BLaER1 (cell line): Measurements from ENCODE around the gene TANGO2.

ENCODE experiments used
- H3K27ac ChIP-seq: shearing (Covaris generic); formaldehyde crosslinking; 2 replicates; pipeline ENCODE4 v1.8.1; 2022
- H3K27me3 ChIP-seq: shearing (Covaris generic); formaldehyde crosslinking; 2 replicates; pipeline ENCODE4 v1.8.1; 2022
- H3K36me3 ChIP-seq: shearing (Covaris generic); formaldehyde crosslinking; 2 replicates; pipeline ENCODE4 v1.8.1; 2022
- H3K4me1 ChIP-seq: shearing (Covaris generic); formaldehyde crosslinking; 2 replicates; pipeline ENCODE4 v1.8.1; 2022
- H3K4me2 ChIP-seq: shearing (Covaris generic); formaldehyde crosslinking; 2 replicates; pipeline ENCODE4 v1.8.1; 2022
- H3K4me3 ChIP-seq: shearing (Covaris generic); formaldehyde crosslinking; 2 replicates; pipeline ENCODE4 v1.8.1; 2022
- H3K9ac ChIP-seq: shearing (Covaris generic); formaldehyde crosslinking; 2 replicates; pipeline ENCODE4 v1.8.1; 2022
- H3K9me3 ChIP-seq: shearing (Covaris generic); formaldehyde crosslinking; 2 replicates; pipeline ENCODE4 v1.8.1; 2022
- H4K20me1 ChIP-seq: shearing (Covaris generic); formaldehyde crosslinking; 2 replicates; pipeline ENCODE4 v1.8.1; 2022
- Cebpa-rat ChIP-seq: shearing (Covaris generic); IDR thresholded peaks from 2 replicates; pipeline ENCODE4 v1.8.1; 2022

TANGO2 gene

DNA sequence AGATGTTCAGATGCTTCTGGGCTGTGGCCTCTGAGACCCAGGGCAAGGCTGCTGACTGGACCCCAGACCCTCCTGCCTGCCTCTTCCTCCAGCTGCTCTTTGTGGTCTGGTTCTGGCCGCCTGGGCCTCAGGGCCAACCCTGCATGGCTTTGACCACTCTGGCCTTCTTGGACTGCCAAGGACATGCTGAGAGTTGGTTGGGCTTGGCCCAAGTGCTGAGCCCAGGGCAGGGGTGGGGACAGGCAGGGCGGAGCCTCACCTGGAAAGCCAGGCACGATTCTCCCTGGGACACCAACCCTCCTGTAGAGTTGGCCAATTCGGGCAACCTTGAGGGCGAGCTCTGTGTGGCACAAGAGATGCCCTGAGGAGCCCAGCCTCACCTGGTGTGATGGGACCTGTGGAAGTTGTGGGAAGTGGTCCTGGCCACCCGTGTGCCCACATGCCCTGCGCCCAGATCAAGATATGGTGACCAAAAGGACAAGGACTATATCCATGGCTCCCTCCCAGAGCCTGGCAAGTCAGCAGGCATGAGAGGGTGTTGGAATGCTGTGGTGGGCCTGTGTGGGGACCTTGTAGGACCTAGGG is 11.6 kb downstream of the TANGO2 start:
- TF ChIP-seq Cebpa-rat, result no peak
- Histone ChIP-seq H3K4me3 (peak overlapping the region; percentile 32), H3K27ac (peak overlapping the region; percentile 96), H3K27me3 (no peaks in the 10 kb centered on the region), H3K36me3 (peaks cover 25% of the 10 kb centered on the region), H3K4me2 (peak overlapping the region; percentile 94), H3K4me1 (peaks cover 97% of the 10 kb centered on the region), H3K9me3 (peaks cover 30% of the 10 kb centered on the region), H4K20me1 (no peaks in the 10 kb centered on the region), H3K9ac (peak overlapping the region; percentile 75)

GRCh38 chr22:20033045-20033706 is 12.3 kb downstream of the TANGO2 start:
- Histone ChIP-seq H4K20me1 (no peaks in the 10 kb centered on the region), H3K36me3 (peaks cover 25% of the 10 kb centered on the region), H3K9ac (peak overlapping the region; percentile 75), H3K4me3 (peak overlapping the region; percentile 32; the same call in 1 of the 2 replicates), H3K4me1 (peaks cover 97% of the 10 kb centered on the region), H3K4me2 (peak overlapping the region; percentile 94), H3K27me3 (no peaks in the 10 kb centered on the region), H3K9me3 (peaks cover 30% of the 10 kb centered on the region), H3K27ac (peak overlapping the region; percentile 96)
- no peak for TF ChIP-seq Cebpa-rat

DNA sequence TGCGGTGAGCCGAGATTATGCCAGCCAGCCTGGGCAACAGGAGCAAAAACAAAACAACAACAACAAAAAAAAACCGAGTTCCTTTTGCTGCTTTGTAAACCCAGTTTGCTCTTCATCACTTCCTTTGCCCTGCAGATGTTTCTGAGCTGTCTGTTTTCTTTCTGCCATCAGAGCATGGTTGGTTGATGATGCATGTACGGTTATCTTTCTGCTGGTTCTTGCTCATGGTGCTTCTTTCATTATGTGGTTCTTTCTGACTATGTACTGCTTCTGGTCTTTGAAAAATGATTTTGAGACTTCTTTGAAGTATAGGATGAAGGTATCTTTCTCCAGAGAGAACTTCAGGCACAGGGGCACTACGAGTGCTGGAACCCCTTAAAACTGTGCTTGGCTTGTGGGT is 13.2 kb downstream of the TANGO2 start:
- H3K4me3 ChIP-seq, result peak overlapping the region; percentile 37
- H3K27ac ChIP-seq, result peak overlapping the region; percentile 96
- H3K9me3 ChIP-seq, result peaks cover 30% of the 10 kb centered on the region
- H3K4me2 ChIP-seq, result peak overlapping the region; percentile 94
- peaks cover 97% of the 10 kb centered on the region for H3K4me1 ChIP-seq
- peaks cover 30% of the 10 kb centered on the region for H3K36me3 ChIP-seq
- H3K9ac ChIP-seq, result peak overlapping the region; percentile 75
- H3K27me3 ChIP-seq, result no peaks in the 10 kb centered on the region
- TF ChIP-seq Cebpa-rat, result no peak
- no peaks in the 10 kb centered on the region for H4K20me1 ChIP-seq

GRCh38 chr22:20035375-20036083 is 14.6 kb downstream of the TANGO2 start:
- H4K20me1 ChIP-seq, result no peaks in the 10 kb centered on the region
- H3K4me3 ChIP-seq, result peak overlapping the region; percentile 37
- peaks cover 30% of the 10 kb centered on the region for H3K9me3 ChIP-seq
- H3K9ac ChIP-seq, result peak overlapping the region; percentile 72; the same call in 1 of the 2 replicates
- no peaks in the 10 kb centered on the region for H3K27me3 ChIP-seq
- TF ChIP-seq Cebpa-rat, result no peak
- H3K36me3 ChIP-seq, result peaks cover 44% of the 10 kb centered on the region
- H3K4me2 ChIP-seq, result peak overlapping the region; percentile 94
- H3K27ac ChIP-seq, result peak overlapping the region; percentile 96
- peaks cover 97% of the 10 kb centered on the region for H3K4me1 ChIP-seq

- TF ChIP-seq Cebpa-rat, result no peak
- peaks cover 49% of the 10 kb centered on the region for H3K36me3 ChIP-seq
- H3K27me3 ChIP-seq, result no peaks in the 10 kb centered on the region
- peaks cover 94% of the 10 kb centered on the region for H3K4me1 ChIP-seq
- peak overlapping the region; percentile 37; the same call in 1 of the 2 replicates for H3K4me3 ChIP-seq
- peak overlapping the region; percentile 96 for H3K27ac ChIP-seq
- H3K4me2 ChIP-seq, result peak overlapping the region; percentile 94
- no peaks in the 10 kb centered on the region for H4K20me1 ChIP-seq
- no peak overlapping the region; the same call in 1 of the 2 replicates for H3K9ac ChIP-seq
- peaks cover 30% of the 10 kb centered on the region for H3K9me3 ChIP-seq
Observed at GRCh38 chr22:20036084-20036482, 15.2 kb downstream of the TANGO2 start.

DNA sequence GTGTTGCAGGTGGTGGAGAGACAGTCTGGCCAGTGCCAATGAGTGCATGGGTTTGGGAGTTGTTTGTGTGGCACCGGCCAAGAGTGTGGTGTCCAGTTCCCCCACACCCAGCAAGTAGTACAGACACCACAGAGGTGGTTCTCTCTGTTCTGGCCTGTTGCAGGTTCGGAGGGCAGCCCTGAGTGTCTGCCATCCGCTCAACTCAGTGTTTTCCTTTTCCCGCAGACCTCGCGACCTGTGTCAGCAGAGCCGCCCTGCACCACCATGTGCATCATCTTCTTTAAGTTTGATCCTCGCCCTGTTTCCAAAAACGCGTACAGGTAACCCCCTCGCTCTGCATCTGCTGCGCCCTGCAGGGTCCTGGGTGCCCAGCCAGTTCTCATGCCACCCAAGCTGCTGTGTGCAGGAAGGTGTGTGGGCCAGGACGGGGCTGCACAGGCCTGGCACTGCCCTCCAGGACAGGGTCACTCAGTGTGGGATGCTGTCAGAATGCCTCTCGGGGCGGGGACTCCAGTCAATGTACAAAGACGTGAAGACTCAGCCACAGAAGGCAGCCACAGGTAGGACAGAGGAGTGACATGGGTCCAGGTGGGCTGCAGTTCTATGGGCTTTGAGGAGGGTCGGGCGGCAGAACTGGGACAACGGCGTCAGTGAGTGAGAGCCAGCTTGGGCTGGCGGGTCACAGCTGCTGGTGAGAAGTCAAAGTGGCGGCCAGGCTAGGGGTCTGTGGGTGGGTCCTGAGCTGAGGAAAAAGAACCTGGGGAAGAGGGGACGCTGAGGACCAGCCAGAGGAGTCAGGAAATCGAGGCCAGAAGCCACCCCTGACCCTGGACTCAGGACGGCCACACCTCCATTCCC is 15.9 kb downstream of the TANGO2 start:
- Histone ChIP-seq H4K20me1 (no peaks in the 10 kb centered on the region), H3K4me3 (peak overlapping the region; percentile 37), H3K4me1 (peaks cover 87% of the 10 kb centered on the region), H3K9me3 (peaks cover 30% of the 10 kb centered on the region), H3K27me3 (no peaks in the 10 kb centered on the region), H3K36me3 (peaks cover 50% of the 10 kb centered on the region), H3K9ac (peak overlapping the region; percentile 66), H3K27ac (peak overlapping the region; percentile 96), H3K4me2 (peak overlapping the region; percentile 94)
- TF ChIP-seq Cebpa-rat, result no peak

DNA sequence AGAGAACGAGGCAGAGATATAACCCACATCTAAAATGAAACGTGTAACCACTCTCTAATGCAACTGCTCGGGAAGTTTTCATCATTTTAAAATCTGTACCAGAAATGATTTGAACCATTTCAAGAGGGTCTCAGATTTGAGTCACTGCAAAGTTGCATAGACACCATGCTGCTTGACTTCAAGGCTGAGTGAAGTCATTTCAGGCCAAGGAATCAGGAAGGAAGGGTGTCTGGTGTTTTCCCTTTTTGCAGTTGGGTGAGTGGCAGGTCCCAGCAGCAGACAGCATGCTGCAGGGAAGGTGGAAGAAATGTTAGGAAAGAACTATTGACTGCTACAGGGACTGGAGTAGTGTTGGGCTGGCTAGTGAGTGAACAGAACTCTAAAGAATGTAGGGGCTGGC is 16.5 kb downstream of the TANGO2 start:
- Histone ChIP-seq H3K9me3 (peaks cover 30% of the 10 kb centered on the region), H3K9ac (peak overlapping the region; percentile 66), H3K36me3 (peaks cover 56% of the 10 kb centered on the region), H3K4me1 (peaks cover 81% of the 10 kb centered on the region), H3K27me3 (no peaks in the 10 kb centered on the region), H4K20me1 (no peaks in the 10 kb centered on the region), H3K4me2 (peak overlapping the region; percentile 94), H3K27ac (peak overlapping the region; percentile 96), H3K4me3 (peak overlapping the region; percentile 37)
- TF ChIP-seq Cebpa-rat, result no peak

GRCh38 chr22:20038574-20038973 is 17.7 kb downstream of the TANGO2 start:
- Histone ChIP-seq H3K27me3 (no peaks in the 10 kb centered on the region), H3K4me3 (0 out of 2 replicates have a peak overlapping the region, but pooled peaks have one; percentile 37), H4K20me1 (no peaks in the 10 kb centered on the region), H3K36me3 (peaks cover 66% of the 10 kb centered on the region), H3K4me1 (peaks cover 73% of the 10 kb centered on the region), H3K9me3 (peaks cover 27% of the 10 kb centered on the region), H3K9ac (peak overlapping the region; percentile 66), H3K27ac (peak overlapping the region; percentile 96), H3K4me2 (peak overlapping the region; percentile 94)
- no peak for TF ChIP-seq Cebpa-rat

DNA sequence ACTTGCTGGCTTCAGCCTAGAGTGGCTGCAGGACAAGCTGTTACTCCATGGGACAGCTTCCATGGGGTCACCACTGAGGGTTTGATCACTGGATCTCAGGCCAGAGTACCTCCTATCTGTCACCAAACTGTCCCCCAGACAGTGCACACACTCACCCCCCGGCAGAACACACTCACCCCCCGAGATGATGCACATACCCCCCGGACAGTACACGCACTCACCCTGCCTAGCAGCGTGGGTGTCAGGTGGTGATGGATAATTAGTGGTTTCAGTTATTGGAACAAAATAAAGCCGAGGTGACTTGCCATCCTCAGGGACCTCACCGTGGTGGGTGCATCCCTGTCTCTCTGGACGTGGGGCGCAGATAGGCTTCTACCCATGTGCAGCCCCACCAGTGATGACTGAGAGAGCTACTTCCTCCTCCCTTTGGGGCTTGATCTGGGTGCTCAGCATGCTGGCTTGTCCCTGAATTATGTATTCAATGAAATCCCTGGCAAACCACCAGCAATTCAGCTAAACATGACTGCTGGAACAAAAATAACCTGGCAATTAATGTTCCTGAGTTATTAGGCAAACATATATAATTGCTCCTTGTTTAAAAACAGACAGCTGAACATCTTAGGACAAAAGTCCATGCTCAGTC is 18.9 kb downstream of the TANGO2 start:
- peaks cover 78% of the 10 kb centered on the region for H3K36me3 ChIP-seq
- H3K4me3 ChIP-seq, result no peak overlapping the region
- H4K20me1 ChIP-seq, result no peaks in the 10 kb centered on the region
- H3K27ac ChIP-seq, result peak overlapping the region; percentile 96
- peaks cover 76% of the 10 kb centered on the region for H3K4me1 ChIP-seq
- peak overlapping the region; percentile 19; the same call in 1 of the 2 replicates for H3K4me2 ChIP-seq
- TF ChIP-seq Cebpa-rat, result no peak
- H3K9ac ChIP-seq, result no peak overlapping the region
- peaks cover 20% of the 10 kb centered on the region for H3K9me3 ChIP-seq
- H3K27me3 ChIP-seq, result no peaks in the 10 kb centered on the region
